HG02852 (cell line): ENCODE data around the gene LRRC34.
A peak's percentile ranks its signal among the peaks of the same experiment; 100 is the strongest.

Experiments used
- ATAC-seq: cut with Tn5 transposase; IDR thresholded peaks from one replicate; pipeline ENCODE4 v1.9.1; 2021; ENCODE audit warnings: mild to moderate bottlenecking, moderate library complexity; ENCODE audit not compliant: unreplicated experiment

Gene LRRC34, protein sequence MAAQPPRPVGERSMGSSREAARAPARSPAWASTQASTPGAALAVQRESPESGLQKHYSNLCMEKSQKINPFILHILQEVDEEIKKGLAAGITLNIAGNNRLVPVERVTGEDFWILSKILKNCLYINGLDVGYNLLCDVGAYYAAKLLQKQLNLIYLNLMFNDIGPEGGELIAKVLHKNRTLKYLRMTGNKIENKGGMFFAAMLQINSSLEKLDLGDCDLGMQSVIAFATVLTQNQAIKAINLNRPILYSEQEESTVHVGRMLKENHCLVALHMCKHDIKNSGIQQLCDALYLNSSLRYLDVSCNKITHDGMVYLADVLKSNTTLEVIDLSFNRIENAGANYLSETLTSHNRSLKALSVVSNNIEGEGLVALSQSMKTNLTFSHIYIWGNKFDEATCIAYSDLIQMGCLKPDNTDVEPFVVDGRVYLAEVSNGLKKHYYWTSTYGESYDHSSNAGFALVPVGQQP

GRCh38 chr3:169812332-169813235 lies at the start of gene LRRC34, which contains the start of gene LRRIQ4:
Gene LRRC34 (minus strand): TSS chr3:169812904. CDS start chr3:169812548, 356 bp downstream.
Gene LRRIQ4 (plus strand): TSS chr3:169812870. CDS start chr3:169821922, 9,052 bp downstream.
- ATAC-seq, result peak; percentile 65

DNA sequence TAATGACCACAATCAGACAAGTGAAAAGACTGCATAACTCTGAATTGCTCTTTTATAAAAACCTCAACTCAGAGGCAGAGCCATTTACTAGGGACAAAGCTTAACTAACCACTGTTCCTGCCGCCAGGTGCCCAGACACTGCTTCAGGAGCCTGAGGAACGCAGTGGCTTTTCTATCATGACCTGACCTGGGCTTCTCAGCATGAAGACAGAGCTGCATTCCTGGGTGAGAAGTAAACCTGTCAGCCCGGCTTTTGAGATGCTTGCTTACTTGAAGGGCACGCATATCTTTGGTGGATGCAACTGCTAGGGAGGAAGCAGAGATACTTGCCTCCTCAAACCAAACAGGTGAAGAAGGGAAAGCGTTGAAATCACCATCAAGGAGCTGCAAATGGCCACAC lies 49.2 kb upstream of the LRRC34 start:
- ATAC-seq, result no peak

- ATAC-seq, result no peak
These were observed 45.1 kb upstream of the LRRC34 start for GRCh38 chr3:169857811-169858210.

DNA sequence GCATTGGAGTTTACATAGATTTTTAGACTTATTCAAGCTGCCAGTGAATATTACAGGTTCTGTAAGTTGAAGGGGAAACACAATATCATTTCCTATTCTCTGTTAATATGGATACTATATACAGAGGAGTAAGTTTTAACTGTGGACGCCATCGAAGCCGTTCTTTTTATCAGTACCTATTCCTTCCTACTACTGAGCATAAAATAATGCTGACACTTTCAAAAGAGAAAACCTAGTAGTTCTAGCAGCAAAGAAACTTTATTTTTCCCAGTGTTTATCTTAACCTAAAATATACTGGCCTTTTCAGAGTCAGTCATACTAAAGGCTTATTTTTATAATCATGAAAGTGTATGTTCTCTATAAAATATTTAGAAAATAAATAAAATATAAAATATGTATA lies 42.8 kb upstream of the LRRC34 start:
- no peak for ATAC-seq

GRCh38 chr3:169850618-169851017 lies 37.9 kb upstream of the LRRC34 start:
- ATAC-seq, result no peak

DNA sequence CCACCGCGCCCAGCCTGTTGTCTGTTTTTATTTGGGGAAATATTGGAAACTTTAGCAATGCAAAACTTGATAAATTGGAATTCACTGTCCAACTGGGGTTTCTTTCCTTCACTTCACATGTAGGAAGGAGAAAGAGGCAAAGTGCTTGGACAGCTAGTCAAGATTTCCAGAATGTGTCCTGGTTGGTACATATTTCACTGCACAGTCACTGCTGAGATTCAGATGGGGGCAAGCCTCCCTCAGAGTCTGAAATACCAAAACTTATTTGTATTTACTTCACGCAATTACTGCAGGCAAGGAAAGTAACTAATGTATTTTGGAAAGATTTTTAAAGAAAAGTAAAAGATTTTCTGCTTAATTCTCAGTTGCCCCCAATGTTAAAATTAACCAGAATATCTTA lies 36.0 kb upstream of the LRRC34 start:
- no peak for ATAC-seq

DNA sequence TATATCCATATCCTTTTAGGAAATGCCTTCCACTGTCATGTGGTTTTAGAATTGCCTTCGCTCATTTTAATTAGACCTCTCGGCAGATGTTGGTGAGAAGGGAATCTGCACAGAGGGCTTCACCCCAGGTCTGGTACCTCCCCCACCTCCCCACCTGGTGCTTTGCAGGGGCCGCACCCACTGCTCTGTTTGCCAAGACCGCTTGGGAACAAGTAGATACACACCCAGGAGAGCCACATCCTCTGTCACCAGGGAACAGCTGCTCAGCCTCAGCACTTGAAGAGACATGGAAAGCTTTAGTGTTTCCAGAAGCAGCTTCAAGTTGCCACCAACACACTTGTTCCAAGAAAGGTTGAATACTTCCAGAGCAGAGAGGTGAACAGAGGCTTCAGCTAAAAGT lies 35.2 kb upstream of the LRRC34 start:
- ATAC-seq, result no peak

- peak; percentile 100 for ATAC-seq
These were observed 33.9 kb upstream of the LRRC34 start for GRCh38 chr3:169846458-169847193.

DNA sequence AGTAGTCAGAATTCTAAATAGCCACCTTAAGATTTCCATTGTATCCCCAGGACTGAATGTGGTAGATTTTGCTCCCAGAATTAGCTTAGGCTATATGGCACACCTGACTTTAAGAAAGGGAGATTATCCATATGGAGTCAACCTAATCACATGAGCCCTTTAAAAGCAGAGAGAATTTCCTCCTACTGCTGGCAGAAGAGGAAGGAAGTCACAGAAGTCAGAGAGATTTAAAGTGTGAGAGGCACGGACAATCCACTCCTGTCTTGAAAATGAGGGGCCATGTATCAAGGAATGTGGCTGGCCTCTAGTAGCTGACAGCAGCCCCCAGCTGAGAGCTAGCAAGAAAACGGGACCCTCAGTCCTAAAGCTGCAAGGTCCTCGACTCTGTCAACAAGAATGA lies 30.3 kb upstream of the LRRC34 start:
- ATAC-seq, result no peak

DNA sequence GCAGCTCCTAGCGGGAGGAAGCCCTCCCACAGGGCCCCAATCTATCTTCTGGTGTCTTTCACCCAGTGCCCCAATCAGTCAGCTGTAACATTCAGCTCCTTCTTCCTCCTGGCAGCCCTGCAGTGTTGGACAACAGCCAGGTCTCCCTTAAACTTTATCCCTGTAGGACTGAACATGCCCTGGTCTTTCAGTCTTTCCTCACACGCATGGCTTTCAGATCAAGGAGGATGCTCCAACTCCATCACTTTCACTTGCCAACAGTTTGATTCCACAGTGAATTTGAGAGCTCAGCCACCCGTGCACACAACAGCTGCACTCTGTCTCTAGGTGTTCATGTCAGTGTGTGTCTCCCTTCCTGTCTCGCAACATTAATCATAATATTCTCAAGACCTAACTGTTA lies 28.5 kb upstream of the LRRC34 start:
- peak; percentile 79 for ATAC-seq

- no peak for ATAC-seq
These were observed 25.9 kb upstream of the LRRC34 start for GRCh38 chr3:169838511-169839030.

- ATAC-seq, result no peak
These were observed 24.2 kb upstream of the LRRC34 start for GRCh38 chr3:169836942-169837275.

DNA sequence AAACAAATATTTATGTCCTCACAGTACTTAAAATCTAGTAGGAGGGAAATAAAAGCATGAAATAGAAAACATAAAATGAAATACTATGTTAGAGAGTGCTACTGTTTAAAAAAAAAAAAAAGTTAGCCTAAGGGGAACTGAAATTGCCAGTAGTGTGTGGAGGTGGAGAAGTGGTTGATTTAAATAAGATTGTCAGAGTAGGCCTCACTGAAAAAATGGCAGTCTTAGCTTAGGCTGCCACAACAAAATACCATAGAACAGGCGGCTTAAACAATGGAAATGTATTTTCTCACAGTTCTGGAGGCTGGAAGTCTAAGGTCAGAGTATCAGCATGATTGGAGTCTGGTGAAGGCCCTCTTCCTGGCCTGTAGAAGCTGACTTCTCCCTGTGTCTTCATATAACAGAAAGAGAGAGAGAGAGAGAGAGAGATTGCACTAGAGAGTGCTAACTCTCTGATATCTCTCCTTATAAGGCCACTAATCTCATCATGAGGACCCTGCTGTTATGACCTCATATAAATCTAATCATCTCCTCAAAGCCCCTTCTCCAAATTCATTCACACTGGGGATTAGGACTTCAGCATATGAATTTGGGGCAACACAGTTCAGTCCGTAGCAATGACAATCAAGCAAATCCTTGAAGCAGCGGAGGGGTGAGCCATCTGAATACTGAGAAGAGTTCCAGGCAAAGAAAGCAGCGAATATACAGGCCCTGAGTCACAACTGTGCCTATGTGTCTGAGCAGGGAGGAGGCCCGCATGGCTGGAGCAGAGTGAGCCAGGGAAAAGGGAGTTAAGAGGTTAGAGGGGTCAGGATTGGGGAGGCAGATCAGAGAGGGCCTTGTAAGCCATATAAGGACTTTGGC lies 23.6 kb upstream of the LRRC34 start:
- ATAC-seq, result peak; percentile 93

DNA sequence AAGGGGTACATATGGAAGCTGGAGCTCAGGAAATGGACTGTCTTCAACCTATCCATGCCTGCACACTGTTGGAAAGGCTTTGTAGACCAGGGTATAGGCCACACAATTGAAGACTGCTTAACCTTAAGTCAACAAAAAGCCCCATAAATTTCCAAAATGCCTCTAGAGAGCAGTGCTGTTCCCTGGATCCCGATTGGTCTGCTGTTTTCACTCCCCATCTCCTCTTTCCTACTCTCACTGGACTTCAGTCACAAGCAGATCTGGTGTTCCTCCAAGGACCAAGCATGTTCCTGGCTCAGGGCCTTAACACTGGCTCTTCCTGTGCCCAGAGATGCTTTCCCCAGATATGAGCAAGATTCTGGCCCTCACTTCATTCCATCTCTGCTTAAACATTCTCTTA lies 22.8 kb upstream of the LRRC34 start:
- no peak for ATAC-seq

- no peak for ATAC-seq
These were observed 15.0 kb upstream of the LRRC34 start for GRCh38 chr3:169827712-169828111.

- no peak for ATAC-seq
These were observed 12.6 kb upstream of the LRRC34 start for GRCh38 chr3:169825316-169825715.

- no peak for ATAC-seq
These were observed 10.3 kb upstream of the LRRC34 start for GRCh38 chr3:169822983-169823382.

- no peak for ATAC-seq
These were observed 9.8 kb upstream of the LRRC34 start for GRCh38 chr3:169822540-169822939.

DNA sequence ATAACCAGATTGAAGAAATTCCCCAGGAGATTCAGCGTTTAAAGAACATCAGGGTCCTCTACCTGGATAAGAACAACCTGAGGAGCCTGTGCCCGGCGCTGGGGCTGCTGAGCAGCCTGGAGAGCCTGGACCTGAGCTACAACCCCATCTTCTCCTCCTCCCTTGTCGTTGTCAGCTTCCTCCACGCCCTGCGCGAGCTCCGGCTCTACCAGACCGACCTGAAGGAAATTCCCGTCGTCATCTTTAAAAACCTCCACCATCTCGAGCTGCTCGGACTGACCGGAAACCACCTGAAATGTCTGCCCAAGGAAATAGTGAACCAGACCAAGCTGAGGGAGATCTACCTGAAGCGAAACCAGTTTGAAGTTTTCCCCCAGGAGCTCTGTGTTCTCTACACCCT lies 9.4 kb upstream of the LRRC34 start:
- no peak for ATAC-seq

- no peak for ATAC-seq
These were observed 5.6 kb upstream of the LRRC34 start for GRCh38 chr3:169818316-169818715.
